D721Med (cell line): ENCODE results near the gene VAMP8.
"Not testable (repeated sequence)": the region's sequence is repeated elsewhere in the genome, so short reads cannot be mapped to it uniquely, and the experiment has no call there.

Source experiments
- DNase-seq: peaks from one replicate; pipeline ENCODE4 v3.0.0; 2011; ENCODE audit warnings: low spot score; ENCODE audit not compliant: insufficient read length
- FAIRE-seq: peaks from 2 replicates; lab custom pipeline; 2011; peaks lifted over from hg19 to GRCh38; lab: Jason Lieb, UNC
- CTCF ChIP-seq: IDR thresholded peaks from 2 replicates; pipeline ENCODE4 v1.5.1; 2012; ENCODE audit warnings: mild to moderate bottlenecking, control low read depth; ENCODE audit not compliant: insufficient read depth; ENCODE audit errors: missing control alignments

VAMP8 gene

GRCh38 chr2:85615413-85615728 is 38.0 kb downstream of the VAMP8 start:
- no peak for FAIRE-seq
- no peak for TF ChIP-seq CTCF
- no peak for DNase-seq

- not testable (repeated sequence) for DNase-seq, FAIRE-seq
These were observed 40.3 kb downstream of the VAMP8 start for GRCh38 chr2:85617723-85618122.

GRCh38 chr2:85619617-85620016 is 42.2 kb downstream of the VAMP8 start:
- TF ChIP-seq CTCF = no peak
- no peak for FAIRE-seq

GRCh38 chr2:85621338-85621737 is 44.0 kb downstream of the VAMP8 start:
- no peak for DNase-seq
- no peak for TF ChIP-seq CTCF
- FAIRE-seq = no peak

More at GRCh38 chr2:85619617-85620016, 42.2 kb downstream of the VAMP8 start:
- no peak for DNase-seq

GRCh38 chr2:85623991-85624390 is 46.6 kb downstream of the VAMP8 start:
- FAIRE-seq = no peak
- no peak for TF ChIP-seq CTCF
- no peak for DNase-seq

- no peak for TF ChIP-seq CTCF
- FAIRE-seq = no peak
- no peak for DNase-seq
These were observed 51.3 kb downstream of the VAMP8 start for GRCh38 chr2:85628658-85629057.

GRCh38 chr2:85631316-85631715 is 53.9 kb downstream of the VAMP8 start:
- no peak for TF ChIP-seq CTCF
- DNase-seq (no peak), FAIRE-seq (no peak)
